GM10248 (cell line): Measurements from ENCODE around the gene CYP4F12.

Source experiments
- CTCF ChIA-PET: fragments of 300-600 bp; sonication (Branson Sonifier 250); formaldehyde crosslinking; extraction: SDS; loops from one replicate; lab custom pipeline; 2021; ENCODE audit warnings: antibody characterized with exemption; lab: Yijun Ruan, JAX
- POLR2A ChIA-PET: fragments of 350-650 bp; sonication (Branson Sonifier 250); formaldehyde crosslinking; extraction: SDS; loops from one replicate; lab custom pipeline; 2020; ENCODE audit warnings: antibody characterized with exemption; lab: Yijun Ruan, JAX
- DNase-seq: peaks from one replicate; pipeline ENCODE4 v3.0.0; 2012; ENCODE audit errors: extremely low spot score
- TF ChIP-seq, protein P1 (sequence below): IDR thresholded peaks from 2 replicates; pipeline ENCODE4 v1.5.1; 2012; ENCODE audit warnings: mild to moderate bottlenecking, low read depth; ENCODE audit errors: extremely low read depth, missing control alignments, control extremely low read depth

CYP4F12 gene

DNA sequence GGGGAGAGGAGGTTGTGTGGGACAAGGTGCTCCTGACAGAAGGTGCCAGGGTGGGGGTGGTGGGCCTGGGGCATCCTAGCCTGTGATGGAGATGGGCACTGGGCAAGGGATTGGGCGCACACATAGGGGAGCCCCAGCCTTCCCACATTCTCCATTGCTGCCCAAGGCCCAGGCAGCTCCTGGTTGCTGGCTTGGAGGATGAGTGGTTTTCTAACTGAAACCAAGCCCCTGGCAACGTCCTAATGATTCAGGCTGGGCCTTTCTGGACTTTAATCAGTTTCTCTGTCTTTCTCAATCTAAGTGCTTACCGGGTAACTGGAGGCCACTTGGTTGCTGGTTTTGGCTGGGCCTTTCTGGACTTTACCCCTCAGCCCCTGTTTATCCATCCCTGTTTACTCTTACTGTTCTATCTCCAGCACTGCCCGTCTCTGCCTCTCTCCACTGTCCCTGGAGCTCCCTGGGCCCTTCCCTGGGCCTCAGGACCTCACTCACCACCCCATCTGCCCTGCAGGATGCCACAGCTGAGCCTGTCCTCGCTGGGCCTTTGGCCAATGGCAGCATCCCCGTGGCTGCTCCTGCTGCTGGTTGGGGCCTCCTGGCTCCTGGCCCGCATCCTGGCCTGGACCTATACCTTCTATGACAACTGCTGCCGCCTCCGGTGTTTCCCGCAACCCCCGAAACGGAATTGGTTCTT is 31.8 kb upstream of the CYP4F12 start:
- TF ChIP-seq, protein P1, sequence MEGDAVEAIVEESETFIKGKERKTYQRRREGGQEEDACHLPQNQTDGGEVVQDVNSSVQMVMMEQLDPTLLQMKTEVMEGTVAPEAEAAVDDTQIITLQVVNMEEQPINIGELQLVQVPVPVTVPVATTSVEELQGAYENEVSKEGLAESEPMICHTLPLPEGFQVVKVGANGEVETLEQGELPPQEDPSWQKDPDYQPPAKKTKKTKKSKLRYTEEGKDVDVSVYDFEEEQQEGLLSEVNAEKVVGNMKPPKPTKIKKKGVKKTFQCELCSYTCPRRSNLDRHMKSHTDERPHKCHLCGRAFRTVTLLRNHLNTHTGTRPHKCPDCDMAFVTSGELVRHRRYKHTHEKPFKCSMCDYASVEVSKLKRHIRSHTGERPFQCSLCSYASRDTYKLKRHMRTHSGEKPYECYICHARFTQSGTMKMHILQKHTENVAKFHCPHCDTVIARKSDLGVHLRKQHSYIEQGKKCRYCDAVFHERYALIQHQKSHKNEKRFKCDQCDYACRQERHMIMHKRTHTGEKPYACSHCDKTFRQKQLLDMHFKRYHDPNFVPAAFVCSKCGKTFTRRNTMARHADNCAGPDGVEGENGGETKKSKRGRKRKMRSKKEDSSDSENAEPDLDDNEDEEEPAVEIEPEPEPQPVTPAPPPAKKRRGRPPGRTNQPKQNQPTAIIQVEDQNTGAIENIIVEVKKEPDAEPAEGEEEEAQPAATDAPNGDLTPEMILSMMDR, result no peak
- ChIA-PET CTCF (no interaction called here), POLR2A (no interaction called here)
- DNase-seq, result no peak

DNA sequence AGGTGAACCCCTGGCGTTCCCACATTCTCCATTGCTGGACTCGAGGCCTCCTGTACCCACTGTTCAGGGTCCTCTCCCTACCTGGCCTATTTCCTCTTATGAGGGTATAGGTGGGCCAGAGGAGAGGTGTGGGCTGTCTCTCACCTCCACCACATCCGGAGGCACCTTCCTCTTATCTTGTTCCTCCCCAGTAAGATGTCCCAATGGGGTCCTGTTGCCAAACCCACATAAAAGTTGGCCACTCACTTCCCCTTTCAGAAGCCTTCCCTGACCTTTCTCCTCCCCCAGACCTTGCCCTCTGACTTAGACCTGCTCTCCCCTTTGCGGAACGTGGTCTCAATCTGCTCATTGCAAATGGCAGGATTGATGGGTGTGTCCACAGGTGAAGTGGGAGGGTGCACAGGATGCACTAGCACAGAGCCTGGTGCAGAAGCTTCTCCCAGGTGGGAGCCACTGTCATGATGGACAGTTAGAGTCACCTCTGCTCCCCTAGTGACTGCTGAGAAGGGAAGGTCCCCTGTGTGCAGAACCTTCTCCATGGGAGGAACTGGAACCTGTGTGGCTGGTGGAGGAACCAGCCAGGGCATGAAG is 30.9 kb upstream of the CYP4F12 start:
- no peak for DNase-seq
- ChIA-PET CTCF (no interaction called here), POLR2A (no interaction called here)
- TF ChIP-seq, protein P1, result no peak

DNA sequence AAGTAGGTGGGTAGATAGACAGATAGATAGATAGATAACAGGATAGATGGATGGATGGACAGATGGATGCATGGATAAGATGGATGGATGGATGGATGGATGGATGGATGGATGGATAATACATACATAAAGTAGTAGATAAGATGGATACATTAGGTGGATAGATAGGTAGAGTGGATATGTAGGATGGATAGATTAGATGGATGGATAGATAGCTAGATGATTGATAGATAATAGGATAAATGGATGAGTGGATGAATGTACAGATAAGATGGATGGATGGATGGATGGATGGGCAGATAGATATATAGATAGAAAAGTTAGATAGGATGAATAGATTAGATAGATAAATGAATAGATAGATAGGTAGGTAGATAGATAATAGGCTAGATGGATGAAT is 30.1 kb upstream of the CYP4F12 start:
- DNase-seq, result no peak
- POLR2A ChIA-PET, result no interaction called here
- CTCF ChIA-PET, result interaction anchor here (0.9 kb wide), 1 partner anchor 13 kb away, joined by 4 read pairs; no protein-coding TSS in a partner anchor
- TF ChIP-seq, protein P1, result no peak

DNA sequence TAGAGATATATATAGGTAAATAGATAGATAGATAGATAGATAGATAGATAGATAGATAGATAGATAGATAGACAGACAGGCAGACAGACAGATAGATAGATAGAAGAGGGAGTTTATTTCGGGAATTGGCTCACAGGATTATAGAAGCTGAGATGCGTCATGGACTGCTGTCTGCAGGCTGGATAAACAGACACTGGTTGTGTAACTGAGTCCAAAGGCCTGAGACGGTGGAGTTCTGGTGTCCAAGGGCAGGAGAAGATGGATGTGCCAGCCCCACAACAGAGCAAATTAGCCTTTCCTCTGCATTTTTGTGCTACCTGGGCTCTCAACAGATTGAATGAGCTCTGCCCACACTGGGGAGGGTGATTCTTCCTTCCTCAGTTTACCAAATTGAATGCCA is 29.5 kb upstream of the CYP4F12 start:
- CTCF ChIA-PET, result interaction anchor here (0.9 kb wide), 1 partner anchor 14 kb away, joined by 4 read pairs; no protein-coding TSS in a partner anchor
- POLR2A ChIA-PET, result no interaction called here
- no peak for DNase-seq
- TF ChIP-seq, protein P1, result no peak

DNA sequence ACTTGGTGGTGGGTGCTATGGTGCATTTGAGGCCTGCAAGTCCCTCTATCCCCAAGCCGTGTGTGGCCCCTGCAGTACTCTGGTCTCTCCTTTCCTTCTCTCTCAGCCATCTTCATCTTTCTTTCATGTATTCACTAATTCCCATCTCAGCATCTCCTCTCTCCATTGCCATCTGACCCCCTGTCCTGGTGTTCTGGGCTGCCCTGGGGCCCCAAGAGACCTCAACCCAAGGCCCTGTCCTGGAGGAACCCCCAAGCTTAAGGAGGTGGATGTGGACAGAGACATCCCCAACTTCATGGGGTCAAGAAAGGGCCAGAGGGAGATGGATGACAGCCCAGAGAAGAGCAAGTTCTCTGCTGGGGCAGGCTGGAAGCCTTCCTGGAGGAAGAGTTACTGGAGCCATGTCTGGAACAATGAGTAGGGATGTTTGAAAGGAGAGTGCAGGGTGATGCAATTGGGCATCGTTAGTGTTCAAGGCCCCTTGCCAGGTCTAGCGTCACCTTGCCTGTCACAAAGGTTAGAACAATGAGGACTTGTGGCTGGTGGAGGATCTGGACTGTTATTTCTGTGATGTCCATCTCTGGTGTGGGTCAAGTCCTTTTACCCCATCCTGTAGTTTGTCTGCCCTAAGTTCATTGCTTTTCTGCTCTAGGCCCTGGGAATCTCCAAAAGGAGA is 28.7 kb upstream of the CYP4F12 start:
- POLR2A ChIA-PET, result no interaction called here
- TF ChIP-seq, protein P1, result no peak
- DNase-seq, result no peak
- CTCF ChIA-PET, result interaction anchor here (1.3 kb wide), 1 partner anchor 9 kb away, joined by 3 read pairs; no protein-coding TSS in a partner anchor

DNA sequence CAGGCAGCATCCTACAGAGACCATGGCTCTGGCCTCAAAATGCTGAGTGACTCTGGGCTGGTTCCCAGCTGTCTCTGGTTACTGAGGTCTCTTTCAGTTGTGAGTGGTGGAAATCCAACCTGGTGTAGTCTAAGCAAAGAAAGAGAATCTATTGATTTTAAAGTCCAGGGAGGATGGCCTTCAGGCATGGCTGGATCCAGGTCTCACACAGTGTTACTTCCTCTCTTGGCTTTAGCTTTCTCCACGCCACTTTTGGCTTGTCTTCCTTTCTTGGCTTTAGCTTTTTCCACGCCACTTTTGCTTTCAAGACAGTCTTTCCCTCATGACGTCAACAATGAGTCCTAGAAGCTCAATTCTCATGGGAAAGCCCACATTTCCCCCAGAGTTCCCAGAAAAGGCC is 28.1 kb upstream of the CYP4F12 start:
- no peak for DNase-seq
- TF ChIP-seq, protein P1, result no peak
- ChIA-PET CTCF (interaction anchor here (1.3 kb wide), 1 partner anchor 10 kb away, joined by 3 read pairs; no protein-coding TSS in a partner anchor), POLR2A (no interaction called here)
